GM20431 (cell line): ENCODE measurements around the gene ADCY5.

Experiments used
- in situ Hi-C: fragments of 300-500 bp; cut with MseI, MboI; formaldehyde crosslinking; loops from one replicate; pipeline ENCODE4 v1.15.0; 2020; ENCODE audit warnings: low sequenced_read_pairs; ENCODE audit not compliant: unreplicated experiment

The ADCY5 gene

DNA sequence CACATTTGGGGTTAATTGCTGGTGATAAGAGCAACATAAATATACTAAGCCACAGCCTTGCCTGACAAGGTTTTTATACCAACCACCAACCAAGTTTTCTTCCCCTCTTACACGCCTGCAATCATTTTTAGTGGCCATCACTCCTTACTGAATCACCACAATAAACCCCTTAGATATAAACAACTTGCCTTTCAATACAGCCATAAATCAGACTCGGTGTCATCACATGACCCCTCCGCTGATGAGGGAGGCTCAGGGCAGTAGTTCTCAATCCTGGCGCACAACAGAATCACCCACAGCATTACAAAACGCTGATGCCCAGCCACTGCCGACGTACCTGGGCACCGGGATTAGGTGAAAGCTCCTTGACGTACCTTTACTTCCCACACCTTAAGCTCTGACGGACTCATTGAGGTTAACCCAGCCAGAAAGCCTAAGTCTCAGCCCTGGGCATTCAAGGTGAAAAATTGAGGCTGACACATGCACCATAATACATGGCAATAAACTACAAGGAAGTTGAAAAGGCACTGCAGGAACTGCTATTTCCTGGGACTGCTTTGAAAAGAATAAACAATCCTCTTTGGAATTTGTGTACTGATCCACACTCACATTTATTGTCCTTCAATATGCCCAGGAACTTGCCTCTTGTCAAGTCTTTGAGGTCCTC lies 17.1 kb downstream of the ADCY5 start:
- in situ Hi-C loops = no loop called here

DNA sequence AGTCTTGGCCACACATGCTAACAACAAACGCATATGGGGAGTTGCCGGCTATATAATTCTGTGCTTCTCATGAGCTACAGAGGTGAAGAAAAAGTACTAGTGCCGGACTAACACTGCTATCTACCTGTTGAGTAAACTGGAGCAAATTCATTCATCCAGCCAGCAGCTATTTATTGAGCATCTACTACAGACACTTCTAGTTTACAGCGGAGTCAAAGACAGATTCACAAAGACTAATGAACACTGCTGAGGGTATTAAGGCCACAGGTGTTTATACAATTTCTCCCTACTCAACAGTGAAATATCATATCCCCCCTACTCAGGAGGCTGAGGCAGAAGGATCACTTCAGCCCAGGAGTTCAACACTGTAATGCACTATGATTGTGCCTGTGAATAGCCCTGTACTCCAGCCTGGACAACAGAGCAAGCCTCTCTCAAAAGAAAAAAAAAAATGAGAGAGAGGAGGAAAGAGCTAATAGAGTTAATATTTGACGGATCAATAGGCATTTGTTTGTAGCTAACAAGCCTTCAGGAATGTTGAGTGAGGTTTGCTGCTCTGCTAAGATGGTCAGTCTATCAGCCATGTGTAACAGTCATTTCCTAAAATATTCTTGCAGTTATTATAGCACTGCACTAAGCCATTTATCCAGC lies 17.8 kb downstream of the ADCY5 start:
- in situ Hi-C loops = no loop called here

DNA sequence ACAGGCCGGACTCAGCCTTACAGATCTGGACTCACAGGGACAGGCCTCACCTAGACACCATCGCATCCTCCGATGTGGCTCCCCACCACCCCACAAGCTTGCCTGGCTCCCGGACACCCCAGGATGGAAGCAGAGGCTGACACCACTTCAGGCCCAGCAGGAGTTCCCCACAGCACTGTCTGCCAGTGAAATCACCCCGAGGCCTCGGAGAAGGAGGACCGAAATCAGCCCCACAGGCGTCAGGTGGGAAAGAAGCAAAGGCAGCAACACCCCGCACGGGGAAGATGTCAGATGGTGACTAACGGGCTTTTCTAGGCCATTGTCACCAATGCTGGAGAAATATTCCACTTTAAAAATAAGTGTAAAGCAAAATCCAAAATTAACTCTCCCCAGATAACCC lies 18.6 kb downstream of the ADCY5 start:
- in situ Hi-C loops = no loop called here

DNA sequence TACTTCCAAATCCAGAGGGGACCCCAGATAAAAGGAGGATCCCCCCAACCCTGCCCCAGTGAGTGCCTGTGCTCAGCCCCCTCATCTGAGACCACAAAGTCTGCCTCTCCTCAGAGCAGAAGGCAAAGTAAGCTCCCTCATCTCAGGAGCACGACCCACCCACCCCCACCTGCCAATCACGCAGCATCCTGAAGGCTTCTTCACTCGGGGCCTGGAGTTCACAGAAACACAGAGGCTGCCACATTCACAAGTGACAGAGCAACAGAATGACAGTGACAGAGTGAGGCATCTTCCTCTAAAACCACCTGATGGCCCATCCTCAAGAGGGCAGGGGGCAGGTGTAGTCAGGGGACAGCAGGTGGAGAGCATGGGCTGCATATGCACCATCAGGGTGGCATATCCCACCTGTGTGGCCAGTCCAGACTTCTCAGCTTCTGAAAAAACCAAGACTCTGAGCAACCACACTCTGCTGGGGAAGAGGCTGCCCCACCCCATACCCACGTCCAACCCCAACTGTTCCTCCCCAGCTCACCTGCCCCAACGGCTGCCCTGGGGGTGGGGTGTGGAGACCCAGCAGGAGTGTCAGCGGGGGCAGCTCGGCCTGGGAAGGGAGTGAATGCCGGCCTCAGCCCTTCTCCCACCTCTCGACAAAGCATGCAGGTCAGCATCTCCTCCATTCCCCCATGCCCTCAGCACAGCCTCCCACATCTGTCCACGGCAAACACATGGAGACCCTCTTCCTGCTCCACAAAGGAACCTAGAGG lies 19.3 kb downstream of the ADCY5 start:
- in situ Hi-C loops = no loop called here

DNA sequence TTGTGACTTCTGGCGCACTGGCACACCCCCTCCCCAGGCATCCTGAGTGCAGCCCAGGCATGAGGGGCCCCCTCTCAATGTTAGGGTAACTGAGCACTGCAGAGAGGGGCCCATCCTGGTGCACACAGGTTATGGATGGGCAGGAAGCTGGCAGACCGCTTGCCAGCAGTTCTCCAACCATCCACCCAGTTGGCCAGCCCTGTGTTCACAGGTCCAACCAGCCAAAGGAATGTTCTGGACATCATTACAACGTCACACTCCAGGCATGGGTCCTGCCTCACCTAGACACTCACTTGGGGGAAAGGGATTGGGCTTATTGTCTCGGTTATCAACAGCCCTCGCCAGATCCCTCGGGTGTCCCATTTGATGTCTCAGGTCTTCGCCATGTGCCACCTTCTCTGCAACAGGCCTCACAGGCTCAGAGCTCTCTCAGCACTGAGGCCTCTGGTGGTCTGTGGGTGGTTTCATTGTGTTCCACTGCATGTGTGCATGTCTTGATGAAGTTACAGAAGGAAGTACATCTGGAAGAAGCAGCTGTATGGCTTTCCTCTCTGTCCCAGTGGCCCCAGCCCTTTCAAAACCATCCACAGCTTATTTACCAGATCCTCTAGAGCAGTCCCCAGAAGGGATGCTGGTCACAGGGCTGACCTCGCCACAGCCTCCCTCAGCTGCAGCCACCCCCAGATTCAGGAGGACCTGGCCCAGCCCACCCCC lies 23.7 kb downstream of the ADCY5 start:
- in situ Hi-C loops = no loop called here

DNA sequence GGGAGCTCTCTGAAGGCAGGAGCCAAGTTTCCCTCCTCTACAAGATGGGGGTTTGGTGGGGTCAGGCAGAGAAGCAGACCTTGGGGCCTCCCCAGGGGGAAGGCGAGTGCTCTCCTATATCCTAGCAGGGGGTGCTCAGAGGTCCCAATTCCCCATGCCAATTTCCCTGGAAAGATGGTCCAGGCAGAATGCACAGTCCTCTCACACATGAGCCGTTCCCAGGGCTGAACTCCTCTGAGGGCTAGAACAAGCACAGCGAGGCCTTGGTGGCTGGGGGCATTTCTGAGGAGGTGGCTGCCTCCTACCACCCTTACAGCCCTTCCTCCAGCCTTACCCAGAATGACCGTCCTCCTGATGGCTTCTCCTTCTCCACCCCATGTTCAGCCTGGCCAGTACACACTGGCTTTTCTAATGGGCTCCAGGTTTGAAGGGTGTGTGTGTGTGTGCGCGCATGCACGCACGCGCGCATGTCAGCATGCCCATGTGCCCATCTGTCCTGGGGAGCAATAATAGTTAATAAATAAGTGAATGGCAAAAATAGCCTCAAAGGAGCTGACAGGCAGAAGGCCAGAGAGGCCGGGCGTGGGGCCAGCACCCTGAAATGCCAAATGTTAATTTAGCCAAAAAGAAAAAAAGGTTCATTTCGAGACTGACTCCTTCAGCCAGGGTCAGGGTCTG lies 24.4 kb downstream of the ADCY5 start:
- in situ Hi-C loops = no loop called here

DNA sequence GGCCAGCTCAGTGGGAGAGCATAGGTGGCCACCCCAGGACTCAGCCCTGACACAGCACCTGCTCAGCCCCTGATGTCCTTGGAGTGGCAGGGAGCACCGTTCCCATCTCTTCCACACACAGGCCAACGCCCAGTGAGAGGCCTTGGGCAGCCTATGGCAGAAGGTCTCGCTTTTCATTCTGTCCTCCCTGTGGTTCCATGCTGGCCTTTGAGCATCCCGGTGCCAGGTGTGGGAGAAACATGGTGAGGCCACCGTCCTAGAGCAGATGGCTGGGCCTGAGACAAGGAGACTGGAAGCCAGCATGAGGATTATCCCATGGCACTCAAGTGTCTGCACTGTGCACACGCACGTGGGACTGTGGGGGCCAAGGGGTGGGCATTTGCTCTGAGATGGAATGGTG lies 25.1 kb downstream of the ADCY5 start:
- in situ Hi-C loops = no loop called here

DNA sequence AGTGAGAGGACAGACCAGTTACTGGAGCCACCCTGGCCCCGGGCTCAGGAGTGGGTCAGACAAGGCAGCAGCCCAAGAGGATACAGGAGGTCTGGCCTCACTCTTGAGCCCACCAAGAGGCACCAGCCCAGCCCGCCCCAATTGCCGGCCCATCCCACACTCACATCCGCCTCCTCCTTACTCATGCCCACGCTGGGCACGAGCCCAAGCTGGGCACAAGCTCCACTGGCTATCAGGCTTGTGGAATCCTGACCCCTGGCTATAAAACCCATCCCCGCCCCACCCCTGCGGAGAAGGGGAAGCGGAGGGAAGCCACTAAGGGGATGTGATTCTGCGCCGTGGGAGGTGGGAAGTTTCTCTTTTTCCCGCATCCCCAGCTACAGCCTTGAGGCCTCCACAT lies 25.9 kb downstream of the ADCY5 start:
- in situ Hi-C loops = no loop called here

DNA sequence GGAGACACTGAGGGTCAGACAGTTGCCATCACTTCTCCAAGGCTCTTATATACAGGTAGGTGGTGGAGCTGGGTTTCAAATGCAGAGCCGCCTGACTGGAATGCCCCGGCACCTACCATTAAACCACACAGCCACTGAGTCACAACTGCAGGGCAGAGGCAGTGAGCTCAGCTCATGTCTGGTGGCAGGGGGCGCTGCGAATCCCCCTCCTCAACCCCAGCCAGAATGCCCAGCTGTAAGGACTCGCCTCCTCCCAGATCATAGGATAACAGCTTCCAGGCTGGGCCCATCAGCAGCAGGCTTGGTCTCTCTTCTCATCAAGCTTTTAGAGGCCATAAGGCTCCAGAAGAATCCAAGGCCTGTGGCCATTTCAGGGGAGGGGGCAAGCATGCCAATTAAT lies 26.4 kb downstream of the ADCY5 start:
- in situ Hi-C loops = no loop called here

DNA sequence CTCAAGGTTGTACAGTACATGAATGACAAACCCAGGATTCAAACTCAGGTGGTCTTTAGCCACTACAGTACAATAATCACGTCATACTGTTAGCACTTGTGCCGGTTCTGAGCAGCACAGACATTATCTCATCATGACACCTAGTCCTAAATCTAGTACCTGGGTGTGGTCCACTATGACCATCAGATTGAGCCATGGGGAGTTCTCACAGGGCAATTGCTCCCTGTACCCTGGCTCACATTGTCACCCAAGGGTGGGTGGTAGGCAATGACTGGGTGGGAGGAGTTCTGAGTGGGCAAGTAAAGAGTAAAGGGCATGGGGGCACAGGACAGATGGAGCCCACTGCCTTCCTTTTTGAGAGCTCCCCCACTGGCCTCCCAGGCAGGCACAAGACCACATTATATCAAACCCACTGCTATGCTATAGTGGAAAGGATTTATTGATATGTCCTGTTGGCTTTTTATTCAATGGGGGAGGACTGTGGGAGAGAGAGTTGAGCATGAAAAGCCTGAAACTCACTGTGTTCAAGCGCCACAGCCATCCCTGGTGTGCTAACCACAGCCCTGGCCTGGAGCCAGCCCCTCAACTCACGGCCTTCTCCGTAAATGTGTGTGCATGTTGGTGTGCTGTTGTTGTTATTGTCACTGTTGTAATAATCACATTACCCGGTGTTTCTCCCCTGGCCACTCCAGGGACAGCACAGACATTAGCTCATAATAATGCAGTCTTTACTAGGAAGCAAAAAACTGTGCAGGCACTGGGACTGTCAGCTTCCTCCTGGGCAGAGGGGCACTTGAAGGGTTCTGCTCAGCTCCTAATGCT lies 27.3 kb downstream of the ADCY5 start:
- in situ Hi-C loops = no loop called here

DNA sequence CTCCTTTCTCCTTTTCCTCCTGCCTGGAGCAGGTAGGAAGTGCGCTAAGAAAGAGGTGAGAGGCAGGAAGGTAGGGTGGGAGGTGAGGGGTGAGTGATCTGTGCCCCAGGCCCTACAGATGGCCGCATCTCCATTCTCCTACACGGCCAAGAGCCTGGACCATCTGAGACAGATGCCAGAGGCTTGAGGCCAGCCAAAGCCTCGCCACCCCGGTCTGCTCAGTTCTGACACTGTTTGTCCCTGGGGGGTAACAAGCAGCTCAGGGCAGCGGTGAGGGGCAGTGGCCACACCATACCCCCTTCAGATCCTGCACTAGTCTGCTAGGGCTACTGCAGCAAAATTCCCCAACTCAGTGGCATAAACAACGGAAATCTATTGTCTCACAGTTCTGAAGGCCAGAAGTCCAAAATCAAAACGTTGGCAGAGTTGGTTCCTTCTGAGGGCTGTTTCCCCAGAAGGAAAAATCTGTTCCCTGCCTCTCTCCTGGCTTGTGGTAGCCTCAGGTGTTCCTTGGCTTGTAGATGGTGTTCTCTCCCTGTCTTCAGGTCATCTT lies 28.4 kb downstream of the ADCY5 start:
- in situ Hi-C loops = no loop called here

DNA sequence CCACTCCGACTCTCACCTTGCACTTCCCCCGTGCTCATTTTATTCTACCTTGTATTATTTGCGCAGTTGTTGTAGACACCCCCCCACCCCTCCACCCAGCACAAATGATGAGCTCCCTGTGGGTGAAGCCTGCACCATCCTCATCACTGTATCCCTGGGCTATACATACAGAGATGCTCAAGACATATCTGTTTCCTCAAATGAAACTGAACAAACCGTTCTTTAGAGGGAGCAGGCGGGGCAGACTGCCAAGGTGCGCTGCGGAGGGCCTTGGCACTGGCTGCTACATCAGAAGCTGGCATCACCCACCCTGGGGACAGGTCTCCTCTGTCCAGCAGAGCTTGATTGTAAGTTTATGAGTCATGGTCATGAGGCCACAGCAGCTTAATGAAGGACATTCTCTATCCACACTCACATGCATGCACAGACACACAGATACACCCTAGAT lies 29.0 kb downstream of the ADCY5 start:
- in situ Hi-C loops = no loop called here

DNA sequence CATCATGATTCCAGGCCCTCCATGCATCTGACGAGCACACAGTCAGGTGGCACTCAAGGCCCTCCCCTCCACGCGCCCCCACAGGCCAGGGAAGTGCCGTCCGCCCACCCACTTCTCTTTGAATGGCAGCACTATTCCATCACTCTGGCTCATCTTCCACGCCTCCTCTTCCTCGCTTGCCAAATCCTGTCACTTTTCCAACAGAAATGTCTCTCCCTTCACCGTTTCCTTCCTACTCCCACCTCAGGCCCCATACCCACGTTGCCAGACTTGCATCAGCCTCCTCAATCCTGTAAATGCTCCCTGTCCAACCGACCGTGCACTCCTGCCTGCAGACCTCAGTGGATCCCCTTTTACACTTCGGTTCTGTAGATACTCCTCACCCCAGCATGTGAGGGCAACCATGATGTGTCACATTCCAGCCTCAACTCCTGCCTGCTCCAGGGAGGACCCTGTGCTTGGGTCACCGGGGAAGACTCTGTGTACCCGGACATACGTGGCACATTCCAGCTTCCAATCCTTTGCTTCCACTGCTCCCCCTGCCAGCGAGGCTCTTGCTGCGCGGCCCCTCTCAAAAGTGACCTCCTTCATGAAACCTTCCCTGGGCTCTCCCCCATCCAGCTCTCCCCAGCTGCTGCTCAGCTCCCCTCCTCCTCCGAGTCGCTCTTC lies 29.6 kb downstream of the ADCY5 start:
- in situ Hi-C loops = no loop called here

DNA sequence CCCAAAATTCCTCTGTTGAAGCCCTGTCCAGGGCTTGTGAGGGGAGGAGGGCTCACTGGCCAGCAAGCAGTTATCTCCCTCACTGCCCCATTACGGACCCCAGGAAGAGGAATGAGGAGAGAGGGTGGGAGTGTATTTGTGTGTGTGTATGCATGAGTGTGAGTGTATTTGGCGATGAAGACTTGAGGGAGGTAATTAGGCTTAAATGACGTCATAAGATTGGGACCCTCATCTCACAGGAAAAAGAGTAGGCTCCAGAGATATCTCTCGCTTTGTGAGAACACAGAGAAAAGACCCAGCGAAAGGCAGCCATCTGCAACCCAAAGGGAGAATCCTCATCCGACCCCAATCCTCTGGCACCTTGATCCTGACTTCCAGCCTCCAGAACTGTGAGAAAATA lies 32.2 kb downstream of the ADCY5 start:
- in situ Hi-C loops = no loop called here

DNA sequence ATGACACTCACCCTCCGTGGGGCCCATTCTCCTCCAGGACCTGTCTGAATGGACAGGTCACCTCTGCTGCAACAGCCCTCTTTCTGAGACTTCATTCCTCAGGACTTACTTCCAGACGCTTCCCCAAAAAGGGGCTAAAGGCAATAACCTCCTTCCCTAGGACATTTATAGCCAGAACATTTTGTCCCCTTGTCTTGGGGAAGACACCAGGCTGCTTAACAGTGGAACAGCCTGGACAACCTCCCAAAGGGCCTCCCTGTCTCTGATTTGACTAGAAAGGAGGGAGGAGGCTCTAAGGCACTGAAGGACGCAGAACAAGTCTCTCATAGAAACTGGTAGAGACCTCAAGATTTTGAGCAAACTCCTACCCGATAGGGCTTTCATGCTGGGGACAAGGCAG lies 32.7 kb downstream of the ADCY5 start:
- in situ Hi-C loops = no loop called here

DNA sequence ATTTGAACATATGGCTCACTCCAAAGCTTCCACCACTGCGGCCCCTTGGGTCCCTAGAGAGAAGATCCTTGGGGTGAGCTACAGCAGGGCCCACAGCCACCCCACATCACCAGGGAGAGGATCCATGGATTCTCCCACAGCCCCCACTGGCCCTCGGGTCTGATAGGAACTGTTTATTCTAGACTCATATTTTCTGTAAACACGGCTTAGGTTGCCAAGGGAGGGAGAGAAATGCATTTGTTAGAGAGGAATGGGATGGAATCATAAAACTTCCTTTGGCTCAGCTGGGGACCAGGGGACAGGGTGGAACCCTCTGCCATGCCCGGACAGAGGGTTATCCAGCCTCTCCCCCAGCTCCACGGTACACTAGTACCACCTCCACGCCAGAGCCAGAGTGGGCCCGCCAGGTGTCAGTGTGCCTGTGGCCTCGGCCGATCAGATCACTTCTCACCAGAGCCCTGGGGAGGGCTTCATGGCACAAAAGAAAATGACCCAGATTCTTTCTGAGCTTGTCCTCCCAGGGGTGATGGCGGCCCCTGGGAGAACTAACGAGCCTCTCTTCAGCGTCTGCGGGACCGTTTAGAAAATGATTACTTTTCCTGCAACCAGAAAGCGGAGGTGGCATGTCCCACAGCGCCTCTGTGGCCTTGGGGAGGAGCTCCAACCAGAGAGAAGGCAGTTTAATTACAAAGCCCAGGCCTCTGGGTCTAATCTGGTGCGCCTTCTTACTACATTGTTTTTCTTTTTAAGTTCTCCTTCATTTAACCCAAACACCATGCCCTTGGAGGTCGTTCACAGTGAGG lies 33.7 kb downstream of the ADCY5 start:
- in situ Hi-C loops = no loop called here

DNA sequence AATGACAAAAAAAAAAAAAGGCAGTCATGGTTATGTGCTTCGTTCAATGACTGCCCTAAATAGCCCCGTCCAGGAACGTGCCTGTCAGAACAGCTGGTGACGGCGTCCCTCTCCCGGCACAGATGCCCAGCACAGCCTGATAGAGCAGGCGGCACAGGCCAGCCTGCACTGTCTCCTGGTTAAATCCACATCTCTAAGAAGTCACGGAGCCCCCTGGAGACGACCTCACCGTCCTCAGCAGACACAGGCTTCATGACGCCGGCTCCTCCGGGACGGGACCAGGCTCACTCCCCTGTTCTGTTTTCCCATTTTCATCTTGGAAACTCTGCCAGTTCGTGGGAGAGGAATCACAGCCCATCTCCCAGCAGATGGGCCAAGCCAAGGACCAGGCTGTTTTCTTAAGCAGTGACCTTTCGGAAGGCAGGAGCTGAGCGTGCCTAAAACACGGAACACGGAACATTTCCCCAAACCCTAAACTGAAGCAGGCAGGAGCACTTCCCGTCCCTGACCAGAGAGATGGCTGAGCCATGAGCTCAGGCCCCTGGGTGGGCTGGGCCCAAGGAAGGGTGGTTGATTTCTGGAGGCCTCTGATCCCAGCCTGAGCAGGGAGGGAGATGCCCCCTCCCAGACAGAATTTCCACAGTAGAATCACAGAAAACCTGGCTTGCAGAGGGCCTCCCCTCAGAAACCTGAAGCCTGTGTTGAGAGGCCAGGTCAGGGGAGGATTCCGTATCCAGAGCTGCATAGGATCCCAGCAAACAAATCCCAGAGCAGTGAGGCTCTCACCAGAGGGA lies 35.9 kb downstream of the ADCY5 start:
- in situ Hi-C loops = no loop called here
